ENCODE data around the gene H3-3A.

Gene H3-3A

GRCh38 chr1:226111098-226111882 lies 48.8 kb downstream of the H3-3A start:
- DNase-seq (ENCODE audit: low read depth), result no peak

- no peak for DNase-seq (ENCODE audit: low read depth)
Observed at GRCh38 chr1:226111883-226112261, 49.4 kb downstream of the H3-3A start.

- no peak for DNase-seq (ENCODE audit: low read depth)
Observed at GRCh38 chr1:226112626-226113025, 50.1 kb downstream of the H3-3A start.

GRCh38 chr1:226116673-226117072 lies 54.2 kb downstream of the H3-3A start:
- DNase-seq (ENCODE audit: low read depth), result no peak

- DNase-seq (ENCODE audit: low read depth), result no peak
Observed at GRCh38 chr1:226117330-226117729, 54.8 kb downstream of the H3-3A start.

- DNase-seq (ENCODE audit: low read depth), result no peak
Observed at GRCh38 chr1:226118357-226118756, 55.8 kb downstream of the H3-3A start.

GRCh38 chr1:226119169-226119568 lies 56.7 kb downstream of the H3-3A start:
- no peak for DNase-seq (ENCODE audit: low read depth)

GRCh38 chr1:226120398-226120797 lies 57.9 kb downstream of the H3-3A start:
- DNase-seq (ENCODE audit: low read depth), result no peak

- DNase-seq (ENCODE audit: low read depth), result no peak
Observed at GRCh38 chr1:226121049-226121586, 58.6 kb downstream of the H3-3A start.
